OCI-LY1 (cell line): Measurements from ENCODE around the gene TEPSIN.

Experiments
- EZH2 ChIP-seq: fragments of 200-600 bp; sonication (generic), shearing (Covaris generic); IDR thresholded peaks from 2 replicates; pipeline ENCODE4 v1.8.0; 2017; ENCODE audit warnings: borderline replicate concordance, mixed run types, mild to moderate bottlenecking, antibody characterized with exemption, low read length, moderate library complexity, mixed read lengths
- TF ChIP-seq, protein P1 (sequence below): fragments of 200-600 bp; sonication (generic), shearing (Covaris generic); IDR thresholded peaks from 2 replicates; pipeline ENCODE4 v1.5.1; 2017; ENCODE audit warnings: mild to moderate bottlenecking, antibody characterized with exemption, low read length, moderate library complexity, mixed read lengths

GRCh38 chr17:81252326-81252986 is 13.6 kb upstream of the TEPSIN start:
- no peak for TF ChIP-seq EZH2
- TF ChIP-seq, protein P1, sequence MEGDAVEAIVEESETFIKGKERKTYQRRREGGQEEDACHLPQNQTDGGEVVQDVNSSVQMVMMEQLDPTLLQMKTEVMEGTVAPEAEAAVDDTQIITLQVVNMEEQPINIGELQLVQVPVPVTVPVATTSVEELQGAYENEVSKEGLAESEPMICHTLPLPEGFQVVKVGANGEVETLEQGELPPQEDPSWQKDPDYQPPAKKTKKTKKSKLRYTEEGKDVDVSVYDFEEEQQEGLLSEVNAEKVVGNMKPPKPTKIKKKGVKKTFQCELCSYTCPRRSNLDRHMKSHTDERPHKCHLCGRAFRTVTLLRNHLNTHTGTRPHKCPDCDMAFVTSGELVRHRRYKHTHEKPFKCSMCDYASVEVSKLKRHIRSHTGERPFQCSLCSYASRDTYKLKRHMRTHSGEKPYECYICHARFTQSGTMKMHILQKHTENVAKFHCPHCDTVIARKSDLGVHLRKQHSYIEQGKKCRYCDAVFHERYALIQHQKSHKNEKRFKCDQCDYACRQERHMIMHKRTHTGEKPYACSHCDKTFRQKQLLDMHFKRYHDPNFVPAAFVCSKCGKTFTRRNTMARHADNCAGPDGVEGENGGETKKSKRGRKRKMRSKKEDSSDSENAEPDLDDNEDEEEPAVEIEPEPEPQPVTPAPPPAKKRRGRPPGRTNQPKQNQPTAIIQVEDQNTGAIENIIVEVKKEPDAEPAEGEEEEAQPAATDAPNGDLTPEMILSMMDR, result no peak
